Measurements from ENCODE around the gene CRYGD.
"Not testable (repeated sequence)": the region's sequence is repeated elsewhere in the genome, so short reads cannot be mapped to it uniquely, and the experiment has no call there.

The CRYGD gene

DNA sequence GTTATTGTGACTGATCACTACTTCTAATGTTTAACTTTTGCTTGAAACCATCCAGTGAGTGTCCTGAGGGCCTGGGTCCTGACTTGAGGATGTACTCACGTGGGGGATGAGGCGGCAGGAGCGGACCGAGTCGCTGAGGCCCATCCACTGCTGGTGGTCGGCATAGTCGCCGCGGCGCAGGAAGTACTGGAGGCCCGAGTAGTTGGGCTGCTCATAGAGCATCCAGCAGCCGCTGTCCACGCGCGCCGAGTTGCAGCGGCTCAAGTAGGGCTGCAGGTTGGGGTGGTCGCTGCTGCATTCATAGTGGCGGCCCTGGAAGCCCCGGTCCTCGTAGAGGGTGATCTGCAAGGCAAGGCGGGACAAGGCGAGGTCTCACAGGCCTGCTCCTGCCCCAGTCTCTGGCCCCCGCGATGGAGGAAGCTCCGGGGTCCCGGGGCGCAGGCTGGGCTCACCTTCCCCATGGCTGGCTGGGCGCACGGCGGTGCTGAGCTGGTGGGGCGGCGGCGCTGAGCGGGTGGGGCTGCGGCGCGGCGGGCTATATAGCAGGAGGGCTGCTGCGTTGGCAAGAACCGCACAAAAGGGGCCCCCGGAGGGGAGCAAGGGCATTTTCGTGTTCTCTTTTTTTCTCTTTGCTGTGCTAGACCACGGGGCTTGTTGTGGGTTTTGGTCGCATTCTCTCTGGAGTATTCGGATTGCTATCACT, at the start of gene CRYGD:
Gene CRYGD (minus strand): TSS at position 512 of the 703 bp plus-strand sequence. CDS start 51 bp downstream, at position 461.
- not testable (repeated sequence) for DNase-seq

DNA sequence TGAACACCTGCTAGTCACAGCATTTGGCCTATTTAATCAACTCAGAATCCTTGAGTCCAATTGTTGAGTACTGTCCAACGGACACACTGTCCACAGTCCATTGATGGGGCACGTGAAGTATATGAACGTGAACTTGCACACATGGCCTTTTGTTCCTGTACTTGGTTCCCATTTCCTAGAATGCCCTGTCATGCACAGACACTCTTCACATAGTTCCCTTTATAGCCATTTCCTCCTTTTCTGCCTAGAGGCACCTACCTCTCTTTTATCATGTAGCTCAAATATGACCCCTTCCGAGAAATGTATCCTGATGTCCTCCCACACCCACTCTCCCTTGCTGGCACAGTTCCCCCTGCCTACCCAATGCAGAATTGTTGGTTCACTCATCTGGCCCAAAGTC, 47.8 kb upstream of the CRYGD start:
- DNase-seq = no peak

DNA sequence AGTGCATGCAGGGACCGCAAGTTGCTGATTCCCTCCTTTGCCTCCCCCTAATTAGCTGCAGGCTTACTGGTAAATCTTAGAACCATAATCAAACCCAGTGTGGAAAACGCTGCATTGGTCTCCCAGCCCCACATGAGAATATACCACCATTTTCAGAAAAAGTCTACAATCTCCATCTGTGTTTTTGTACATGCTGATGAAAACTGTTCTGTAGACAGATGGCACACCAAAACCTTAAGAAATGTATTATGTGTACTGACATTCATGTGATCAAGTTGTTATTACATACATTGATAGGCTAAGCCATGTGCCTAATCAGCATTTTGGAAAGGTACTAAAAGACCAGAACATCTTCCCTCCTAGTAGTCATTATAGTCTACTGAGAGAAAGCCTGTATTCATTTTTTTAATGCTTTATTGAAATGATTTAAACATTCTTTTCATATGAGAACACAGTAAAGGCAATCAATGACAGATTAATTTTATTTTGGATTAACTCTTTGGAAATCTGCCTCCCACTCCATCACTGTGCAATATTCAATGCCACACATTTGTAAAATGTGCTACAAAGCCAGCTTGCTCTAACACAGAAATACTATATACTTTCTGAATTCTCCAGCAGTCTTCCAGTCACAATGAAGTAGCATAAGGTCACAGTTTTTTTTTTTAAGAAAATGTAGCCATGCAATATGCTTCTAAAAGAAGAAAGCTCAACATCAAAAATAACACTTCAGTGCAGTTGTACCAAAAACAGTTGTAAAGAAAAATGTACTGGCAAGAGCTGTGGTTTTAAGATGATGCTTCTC, 40.8 kb upstream of the CRYGD start:
- DNase-seq = no peak

DNA sequence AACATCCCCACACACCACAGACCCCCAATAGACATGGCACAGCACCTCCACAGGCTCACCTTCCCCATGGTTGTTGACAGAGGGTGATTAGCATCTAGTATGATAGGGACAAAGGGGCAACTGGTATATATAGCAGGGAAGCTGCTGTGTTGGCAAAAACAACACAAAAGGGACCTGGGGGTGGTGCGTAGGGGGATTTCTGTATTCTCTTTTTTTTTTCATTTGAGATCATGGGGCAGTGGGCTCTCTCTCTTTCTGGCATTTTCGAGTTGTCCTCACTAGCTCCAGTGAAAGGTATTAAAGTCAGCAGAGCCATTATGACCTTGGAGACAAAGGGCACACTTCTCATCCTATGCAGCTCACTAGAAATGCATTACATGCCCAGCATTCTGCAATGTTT, 39.2 kb upstream of the CRYGD start, which contains the start of gene CRYGA:
Gene CRYGA (minus strand): TSS at position 101 of the 400 bp plus-strand sequence. CDS start 33 bp downstream, at position 68.
- no peak for DNase-seq

DNA sequence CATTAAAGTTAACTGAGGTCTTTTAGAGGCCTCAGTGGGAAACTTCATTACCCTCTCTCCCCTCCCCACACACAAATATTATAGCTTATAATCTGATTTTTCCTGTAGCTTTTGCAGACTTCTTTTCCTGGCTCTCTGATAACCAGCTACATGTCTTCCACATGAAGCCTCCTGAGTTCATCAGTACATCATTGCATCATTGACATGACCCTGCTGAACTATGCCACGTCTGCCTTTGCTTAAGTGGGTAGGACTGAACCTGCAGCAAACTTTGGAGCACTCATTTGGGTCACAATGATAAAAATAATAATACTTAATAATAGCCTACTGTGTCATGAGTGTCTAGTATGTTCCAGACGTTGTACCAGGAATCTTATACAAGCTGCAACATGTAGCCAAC, 32.1 kb upstream of the CRYGD start:
- no peak for DNase-seq

DNA sequence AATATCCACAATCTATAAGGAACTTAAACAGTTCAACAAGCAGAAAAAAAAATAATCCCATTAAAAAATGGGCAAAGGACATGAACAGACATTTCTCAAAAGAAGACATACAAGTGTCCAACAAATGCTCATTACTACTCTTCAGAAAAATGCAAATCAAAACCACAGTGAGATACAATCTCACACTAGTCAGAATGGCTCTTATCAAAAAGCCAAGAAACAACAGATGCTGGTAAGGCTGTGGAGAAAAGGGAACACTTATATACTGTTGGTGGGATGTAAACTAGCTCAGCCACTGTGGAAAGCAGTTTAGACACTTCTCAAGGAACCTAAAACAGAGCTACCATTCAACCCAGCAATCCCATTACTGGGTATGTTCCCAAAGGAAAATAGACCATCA, 28.8 kb upstream of the CRYGD start:
- DNase-seq = no peak

DNA sequence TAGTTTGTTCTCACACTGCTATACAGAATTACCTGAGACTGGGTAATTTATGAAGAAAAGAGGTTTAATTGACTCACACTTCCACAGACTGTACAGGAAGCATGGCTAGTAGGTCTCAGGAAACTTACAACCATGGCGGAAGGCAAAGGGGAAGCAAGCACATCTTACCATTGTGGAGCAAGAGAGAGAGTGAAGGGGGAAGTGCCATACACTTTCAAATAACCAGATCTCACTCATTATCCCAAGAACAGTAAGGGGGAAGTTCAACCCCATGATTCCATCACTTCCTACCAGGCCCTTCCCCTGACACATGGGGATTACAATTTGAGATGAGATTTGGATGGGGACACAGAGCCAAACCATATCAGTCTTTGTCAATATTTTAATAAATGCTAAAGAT, 26.6 kb upstream of the CRYGD start:
- DNase-seq = no peak

DNA sequence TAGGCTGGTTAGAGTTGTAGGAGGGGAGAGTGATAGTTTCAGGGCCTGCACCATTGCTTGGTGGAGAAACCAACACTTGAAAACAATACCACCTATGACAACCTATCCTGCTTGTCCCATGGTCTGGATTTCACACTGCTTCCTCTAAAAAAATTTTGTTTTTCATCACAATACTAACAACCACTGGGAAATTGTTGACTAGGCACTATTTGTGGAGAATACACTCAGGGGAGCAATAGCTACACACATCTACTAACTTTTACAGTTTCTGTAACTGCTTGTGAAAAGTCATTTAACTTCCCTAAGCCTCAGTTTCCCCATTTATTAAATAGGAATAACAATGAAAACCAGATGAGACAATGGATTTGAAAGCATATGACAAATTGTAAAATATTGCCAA, 25.8 kb upstream of the CRYGD start:
- no peak for DNase-seq

DNA sequence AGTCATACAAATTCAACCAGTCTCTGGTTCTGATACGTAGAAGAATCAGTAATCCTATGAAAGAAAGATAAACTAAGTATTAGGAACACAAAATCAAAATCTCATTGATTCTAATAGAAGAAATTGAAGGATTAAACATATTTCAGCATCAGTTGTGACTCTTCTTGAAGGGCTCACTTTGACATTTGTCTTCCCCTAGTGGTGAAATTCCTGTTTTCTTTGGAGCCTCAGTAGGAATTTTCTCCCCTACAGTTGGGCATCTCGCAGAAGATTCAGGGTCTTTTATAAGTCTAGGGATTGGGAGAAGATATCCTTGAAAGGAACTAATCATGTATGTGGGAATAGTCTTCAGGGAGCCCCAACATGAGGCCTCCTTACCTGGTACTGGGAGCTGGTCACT, 24.5 kb upstream of the CRYGD start:
- DNase-seq = no peak

DNA sequence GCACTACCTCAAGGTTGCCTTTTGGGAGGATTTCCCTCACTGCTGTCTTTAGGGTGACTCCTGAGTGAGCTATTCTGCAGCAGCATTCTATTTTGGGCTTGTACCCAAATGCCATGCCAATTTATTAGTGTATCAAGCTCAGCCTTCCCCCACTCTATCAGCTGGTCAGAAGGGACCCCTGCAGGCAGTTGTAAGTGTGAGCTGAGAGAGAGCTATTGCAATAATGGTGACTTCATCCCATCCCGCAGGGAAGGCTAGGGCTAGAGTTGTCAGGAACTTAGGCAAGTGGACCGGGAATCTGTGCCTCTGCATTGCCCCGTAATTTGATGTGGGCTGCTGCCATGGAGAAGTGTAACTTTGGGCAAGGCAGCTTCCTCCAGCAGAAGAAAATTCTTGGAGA, 23.4 kb upstream of the CRYGD start:
- DNase-seq = no peak

DNA sequence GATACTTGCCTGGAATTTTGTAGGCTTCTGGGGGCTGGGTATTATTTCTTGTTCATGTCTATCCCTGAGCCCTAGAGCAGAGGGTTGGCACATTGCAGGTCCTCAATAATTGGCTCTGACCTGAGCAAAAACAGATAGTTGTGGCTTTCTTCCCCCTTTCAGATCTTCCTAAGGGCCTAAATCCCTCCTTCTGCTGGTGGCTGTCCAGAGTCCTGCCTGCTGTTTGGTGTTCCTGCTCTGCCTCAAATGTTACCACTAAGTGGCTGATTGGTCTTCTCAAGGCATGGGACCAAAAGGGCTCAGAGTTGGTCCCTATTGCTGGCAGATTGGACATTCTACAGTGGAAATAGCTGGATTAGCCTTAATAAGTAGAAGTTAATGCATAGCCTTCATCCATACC, 22.7 kb upstream of the CRYGD start:
- no peak for DNase-seq

DNA sequence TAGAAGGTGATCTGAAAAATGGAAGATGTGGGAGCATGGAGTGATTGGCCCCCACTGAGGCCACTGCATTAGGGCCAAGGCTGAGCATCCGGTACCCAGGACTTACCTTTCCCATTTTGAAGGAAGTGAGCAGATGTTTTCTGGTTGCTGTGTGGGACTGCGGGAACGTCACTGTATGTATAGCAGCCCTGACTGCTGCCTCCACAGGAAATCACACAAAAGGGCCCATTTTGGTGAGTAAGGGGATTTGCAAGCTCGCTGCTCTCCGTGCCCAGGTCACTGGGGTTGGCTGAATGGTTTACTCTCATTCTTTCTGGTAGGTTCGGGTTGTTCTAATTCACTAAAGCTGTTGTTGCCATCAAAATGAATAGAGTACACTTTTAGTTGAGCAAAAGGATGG, 21.7 kb upstream of the CRYGD start, which contains the start of gene CRYGB:
Gene CRYGB (minus strand): TSS at position 153 of the 400 bp plus-strand sequence. CDS start 38 bp downstream, at position 115.
- no peak for DNase-seq

DNA sequence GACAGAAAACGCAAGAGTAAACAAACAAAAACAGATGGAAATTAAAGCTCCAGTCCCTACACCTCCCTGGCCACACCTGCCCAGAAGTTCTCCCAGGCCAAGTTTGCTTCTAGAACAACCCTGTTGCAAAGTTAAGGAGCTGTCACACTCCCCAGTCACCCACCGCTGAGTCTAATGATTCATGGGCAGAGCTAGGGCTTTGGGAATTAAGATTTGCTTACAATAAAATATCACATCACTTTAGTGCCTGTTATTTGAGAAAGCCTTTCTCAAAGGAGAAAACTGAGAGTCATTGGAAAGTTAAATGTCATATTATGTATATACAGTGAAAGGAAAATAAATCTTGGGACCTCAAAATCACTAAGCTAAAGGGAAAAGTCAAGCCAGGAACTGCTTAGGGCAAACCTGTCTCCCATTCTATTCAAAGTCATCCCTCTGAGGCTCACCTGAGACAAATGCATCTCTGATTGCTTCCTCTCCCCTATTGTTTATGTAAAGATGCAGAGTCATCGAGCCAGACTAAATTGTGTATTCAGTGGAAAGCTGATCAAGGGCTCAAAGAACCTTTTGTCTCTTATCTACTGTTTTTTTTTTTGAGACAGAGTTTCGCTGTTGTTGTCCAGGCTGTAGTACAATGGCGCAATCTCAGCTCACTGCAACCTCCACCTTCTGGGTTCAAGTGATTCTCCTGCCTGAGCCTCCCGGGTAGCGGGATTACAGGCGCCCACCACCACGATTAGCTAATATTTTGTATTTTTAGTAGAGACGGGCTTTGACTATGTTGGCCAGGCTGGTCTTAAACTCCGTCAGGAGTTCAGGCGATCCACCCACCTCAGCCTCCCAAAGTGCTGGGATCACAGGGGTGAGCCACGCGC, 18.8 kb upstream of the CRYGD start:
- no peak for DNase-seq

DNA sequence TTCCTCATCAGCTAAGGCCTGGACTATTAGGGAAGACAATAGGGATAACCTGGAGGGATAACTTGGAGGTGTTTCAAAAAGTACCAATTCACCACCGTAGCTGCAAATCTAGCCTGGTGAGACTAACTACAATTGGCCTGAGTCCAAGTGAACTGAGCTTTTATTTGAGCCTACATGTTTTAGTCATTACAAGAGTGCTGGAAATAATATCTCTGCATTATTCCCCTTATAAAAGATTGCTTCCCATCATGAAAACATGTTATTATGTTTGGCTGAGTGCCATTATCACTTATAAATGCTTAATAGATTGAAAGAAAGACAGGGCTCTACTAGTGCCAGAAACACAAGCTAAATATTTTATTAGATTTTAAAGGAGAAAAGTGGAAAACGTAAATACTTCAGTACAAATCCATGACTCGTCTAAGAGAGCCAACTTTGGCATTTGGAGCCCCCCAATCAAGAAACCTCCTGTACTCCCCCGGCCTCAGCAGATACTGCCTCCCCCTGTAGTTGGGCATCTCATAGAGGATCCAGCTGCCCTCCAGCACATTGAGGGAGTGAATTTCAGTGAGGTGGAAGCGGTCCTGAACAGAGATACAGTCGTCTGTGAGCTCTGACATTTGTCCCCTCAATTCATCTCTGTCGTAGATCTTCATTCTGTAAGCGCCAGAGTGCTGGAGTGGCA, 18.1 kb upstream of the CRYGD start:
- no peak for DNase-seq

DNA sequence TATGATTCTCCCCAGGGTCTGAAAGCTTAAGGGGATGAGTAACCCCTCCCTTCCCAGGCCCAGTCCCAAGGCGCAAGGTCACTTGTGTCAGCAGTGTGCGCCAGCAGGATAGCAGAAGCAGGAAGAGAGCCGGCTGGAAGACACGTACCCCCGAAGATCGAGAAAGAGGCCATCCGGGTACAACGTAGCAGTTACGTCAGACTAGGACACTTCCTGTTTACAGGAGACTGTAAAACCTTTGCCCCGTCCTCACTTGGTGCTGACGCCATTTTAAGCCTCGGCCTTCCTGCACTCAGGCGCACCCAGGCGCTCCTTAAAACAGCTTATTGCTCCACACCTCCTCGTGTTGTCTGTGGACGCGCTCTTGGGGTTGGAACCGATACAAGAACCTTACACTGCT, 15.1 kb upstream of the CRYGD start:
- no peak for DNase-seq

DNA sequence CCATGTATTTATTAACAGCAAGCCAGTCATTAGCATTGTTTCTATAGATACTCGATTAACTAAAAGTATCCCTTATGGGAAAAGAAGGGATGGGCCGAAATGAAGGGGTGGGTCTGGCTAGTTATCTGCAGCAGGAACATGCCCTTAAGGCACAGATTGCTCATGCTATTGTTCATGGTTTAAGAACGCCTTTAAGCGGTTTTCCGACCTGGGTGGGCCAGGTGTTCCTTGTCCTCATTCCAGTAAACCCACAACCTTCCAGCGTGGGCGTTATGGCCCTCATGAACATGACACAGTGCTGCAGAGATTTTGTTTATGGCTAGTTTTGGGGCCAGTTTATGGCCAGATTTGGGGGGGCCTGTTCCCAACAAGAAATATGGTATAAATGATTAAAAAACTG, 14.0 kb upstream of the CRYGD start:
- DNase-seq = not testable (repeated sequence)

DNA sequence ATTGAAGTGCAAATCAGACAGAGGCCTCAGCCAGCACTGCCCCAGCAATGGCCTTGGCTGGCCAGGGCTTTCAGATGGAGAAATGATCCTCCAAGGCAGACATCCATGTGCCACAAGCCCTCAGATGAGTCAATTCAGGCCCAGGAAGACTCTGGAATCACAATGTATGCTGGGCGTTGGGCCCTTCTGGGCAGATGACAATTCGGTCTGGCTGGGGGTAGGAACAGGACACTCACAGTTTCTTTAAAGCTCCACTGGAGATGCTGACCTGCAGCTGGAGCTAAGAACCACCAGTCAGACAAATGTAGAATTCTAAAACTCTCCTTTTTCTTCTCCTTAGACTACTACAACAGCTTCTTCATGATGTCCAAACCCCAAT, 12.4 kb upstream of the CRYGD start:
- DNase-seq = no peak

DNA sequence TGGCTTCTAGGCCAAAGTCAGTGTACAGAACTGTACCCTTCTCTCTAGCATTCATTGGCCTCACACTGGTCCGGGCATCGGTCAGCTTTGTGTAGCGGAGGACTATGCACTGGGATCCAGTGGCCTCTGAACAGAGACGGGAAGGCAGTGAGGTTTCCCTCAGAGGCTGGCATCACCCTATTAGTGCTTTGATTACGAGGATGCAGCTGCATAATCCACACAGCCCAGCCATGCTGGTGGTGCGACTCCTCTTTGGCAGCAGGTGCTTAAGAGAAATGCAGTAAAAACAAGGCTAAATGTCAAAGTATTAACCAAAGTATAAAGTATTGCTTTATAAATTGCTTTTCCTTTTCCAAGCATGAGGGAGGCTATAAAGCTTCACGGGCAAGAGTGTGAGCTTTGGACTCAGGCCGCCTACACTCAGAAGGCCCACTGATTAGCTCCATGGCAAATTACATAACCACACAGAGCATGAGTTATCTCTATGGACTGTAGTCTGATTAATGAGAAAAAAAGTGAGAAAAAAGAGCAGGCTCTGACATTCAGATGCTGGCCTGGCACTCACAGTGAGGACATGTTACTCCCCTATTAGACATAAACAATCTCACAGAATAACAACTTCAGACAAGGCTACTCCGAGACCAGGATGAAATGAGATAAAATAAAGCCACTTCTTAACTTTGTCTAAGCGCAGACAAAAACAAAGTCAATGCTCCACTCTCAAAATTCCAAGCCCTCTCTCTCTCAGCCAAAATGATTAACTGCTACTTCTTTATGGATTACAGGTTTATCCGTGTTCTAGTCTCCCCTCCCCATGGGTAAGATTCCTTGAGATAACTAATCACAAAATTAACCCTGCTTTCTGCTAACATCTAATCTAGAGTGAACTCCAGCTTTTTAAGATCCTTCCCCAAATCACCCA, 11.7 kb upstream of the CRYGD start:
- DNase-seq = no peak

DNA sequence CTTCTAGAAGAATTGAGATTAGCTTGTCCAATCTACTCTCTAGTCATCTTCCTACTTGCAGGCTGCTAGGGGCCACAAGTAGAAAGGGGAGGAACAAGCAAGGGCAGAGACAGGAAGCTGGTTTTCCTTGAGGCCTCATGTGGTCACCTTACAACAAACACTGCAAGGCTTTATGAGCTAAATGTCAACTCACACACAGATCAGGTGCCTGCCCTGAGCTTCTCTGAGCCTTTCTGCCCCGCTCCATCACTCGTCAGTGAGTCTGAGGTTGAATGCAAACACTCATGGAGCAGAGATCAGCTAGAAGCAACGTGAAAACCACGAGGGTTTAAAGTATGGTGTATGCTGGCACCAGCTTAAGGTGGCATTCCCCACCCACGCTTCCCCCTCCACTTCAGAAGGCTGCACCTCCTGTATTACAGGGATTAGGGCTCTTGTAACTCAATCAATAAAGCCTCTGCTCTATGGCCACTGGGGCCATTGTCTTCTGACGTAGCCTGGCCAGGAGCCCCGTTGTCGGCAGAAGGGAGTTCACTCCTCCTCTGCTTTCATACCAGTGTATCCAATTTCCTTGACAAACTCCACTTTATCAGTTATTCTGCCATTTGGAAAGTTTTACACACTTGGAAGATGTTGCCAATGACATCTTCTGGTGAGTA, 10.7 kb upstream of the CRYGD start:
- no peak for DNase-seq

DNA sequence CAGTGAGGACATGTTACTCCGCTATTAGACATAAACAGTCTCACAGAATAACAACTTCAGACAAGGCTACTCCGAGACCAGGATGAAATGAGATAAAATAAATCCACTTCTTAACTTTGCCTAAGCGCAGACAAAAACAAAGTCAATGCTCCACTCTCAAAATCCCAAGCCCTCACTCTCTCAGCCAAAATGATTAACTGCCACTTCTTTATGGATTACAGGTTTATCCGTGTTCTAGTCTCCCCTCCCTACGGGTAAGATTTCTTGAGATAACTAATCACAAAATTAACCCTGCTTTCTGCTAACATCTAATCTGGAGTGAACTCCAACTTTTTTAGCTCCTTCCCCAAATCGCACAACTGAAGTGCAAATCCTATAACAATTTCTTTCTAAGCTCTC, 6.4 kb upstream of the CRYGD start:
- no peak for DNase-seq

Data from activated effector memory CD4-positive, alpha-beta T cell treated with anti-CD3 and anti-CD28 coated beads, Interleukin-2, amount 50 U/mL, for 16 hours (primary cell).